Gastrocnemius medialis (tissue), 4 donors: ENCODE data around the gene PTPRC.

ENCODE experiments used
- CTCF ChIP-seq, 5 experiments: fragments of 450-650 bp in 3 of 5; fragments of 200-600 bp in 2 of 5; sonication (generic) in 2 of 5; IDR thresholded peaks in 4 of 5; conservative IDR thresholded peaks in 1 of 5; 1 replicate in 4 of 5; 2 replicates in 1 of 5; pipeline ENCODE4 v1.5.1; 2016 to 2019; ENCODE audit warnings: antibody characterized with exemption in 5 of 5, mild to moderate bottlenecking in 3 of 5, moderate library complexity in 3 of 5
- POLR2A ChIP-seq, 2 donors: fragments of 450-650 bp; IDR thresholded peaks; one replicate each; pipeline ENCODE4 v1.6.1; 2017; ENCODE audit warnings: antibody characterized with exemption in 2 of 2, mild to moderate bottlenecking in 2 of 2, moderate library complexity in 2 of 2

- TF ChIP-seq POLR2A (IDR thresholded peaks at IDR 0.05) (no peak), CTCF (IDR thresholded peaks at IDR 0.05 in 4 of 5, conservative IDR thresholded peaks at IDR 0.05 in 1 of 5) (no peak)
Measured at GRCh38 chr1:198624648-198624980, 14.2 kb upstream of the PTPRC start.
